ENCODE results near the gene PRUNE1. TPM values are rescaled to one million over a fixed set of nuclear protein-coding genes. Genes with fewer than 3 reads are reported as not detected.

The PRUNE1 gene
- total RNA-seq, 4 donors from 2014 or later = 12.9 to 30.7 (median 22.9) TPM

- no peak for DNase-seq (ENCODE audit: low spot score in 2 of 2)
- 81 to 85% methylated on average over 4 of the region's 4 CpGs for WGBS, 2 donors
- intact Hi-C loops (cut with DNase I; ENCODE audit: low total_unique reads) = no loop called here
- H3K4me3 ChIP-seq (ENCODE audit: low read depth, poor library complexity, severe bottlenecking) = no peak overlapping the region
- no peak for TF ChIP-seq POLR2A (IDR thresholded peaks at IDR 0.05)
- TF ChIP-seq CTCF (IDR thresholded peaks at IDR 0.05) = no peak
These were observed 42.6 kb upstream of the PRUNE1 start for GRCh38 chr1:150965605-150966004.

GRCh38 chr1:150966011-150966410 lies 42.2 kb upstream of the PRUNE1 start:
- no peak for DNase-seq (ENCODE audit: low spot score in 2 of 2)
- intact Hi-C loops (cut with DNase I; ENCODE audit: low total_unique reads) = no loop called here
- no peak overlapping the region for H3K4me3 ChIP-seq (ENCODE audit: low read depth, poor library complexity, severe bottlenecking)
- no peak for TF ChIP-seq CTCF (IDR thresholded peaks at IDR 0.05)
- no peak for TF ChIP-seq POLR2A (IDR thresholded peaks at IDR 0.05)
- 60 to 78% methylated on average over 6 of the region's 6 CpGs for WGBS, 2 donors

- TF ChIP-seq CTCF (IDR thresholded peaks at IDR 0.05) (no peak), POLR2A (IDR thresholded peaks at IDR 0.05) (no peak)
- 98% methylated on average over 13 of the region's 13 CpGs for WGBS, 2 donors
- no peak for DNase-seq (ENCODE audit: low spot score in 2 of 2)
- intact Hi-C loops (cut with DNase I; ENCODE audit: low total_unique reads) = no loop called here
- no peak overlapping the region for H3K4me3 ChIP-seq (ENCODE audit: low read depth, poor library complexity, severe bottlenecking)
These were observed 40.3 kb upstream of the PRUNE1 start for GRCh38 chr1:150967936-150968335.

GRCh38 chr1:150968491-150968890 lies 39.8 kb upstream of the PRUNE1 start:
- no peak for TF ChIP-seq CTCF (IDR thresholded peaks at IDR 0.05)
- TF ChIP-seq POLR2A (IDR thresholded peaks at IDR 0.05) = no peak
- DNase-seq (ENCODE audit: low spot score in 2 of 2) = no peak
- 81 to 98% methylated on average over 4 of the region's 4 CpGs for WGBS, 2 donors
- H3K4me3 ChIP-seq (ENCODE audit: low read depth, poor library complexity, severe bottlenecking) = no peak overlapping the region
- intact Hi-C loops (cut with DNase I; ENCODE audit: low total_unique reads) = no loop called here

GRCh38 chr1:150969626-150970025 lies 38.6 kb upstream of the PRUNE1 start:
- intact Hi-C loops (cut with DNase I; ENCODE audit: low total_unique reads) = no loop called here
- 79 to 92% methylated on average over 3 of the region's 3 CpGs for WGBS, 2 donors
- no peak for DNase-seq (ENCODE audit: low spot score in 2 of 2)
- no peak overlapping the region for H3K4me3 ChIP-seq (ENCODE audit: low read depth, poor library complexity, severe bottlenecking)
- TF ChIP-seq POLR2A (IDR thresholded peaks at IDR 0.05) = no peak

GRCh38 chr1:150970808-150971582 lies 37.3 kb upstream of the PRUNE1 start:
- H3K4me3 ChIP-seq (ENCODE audit: low read depth, poor library complexity, severe bottlenecking) = no peak overlapping the region
- TF ChIP-seq POLR2A (IDR thresholded peaks at IDR 0.05) (no peak), CTCF (IDR thresholded peaks at IDR 0.05) (no peak)
- intact Hi-C loops (cut with DNase I; ENCODE audit: low total_unique reads) = no loop called here
- 56 to 69% methylated on average over 11 of the region's 11 CpGs for WGBS, 2 donors
- peak; percentile 86 to 96 for DNase-seq (ENCODE audit: low spot score in 2 of 2)
